Measurements from ENCODE around the gene ZNF326.
"Not testable (repeated sequence)": the region's sequence is repeated elsewhere in the genome, so short reads cannot be mapped to it uniquely, and the experiment has no call there.

ZNF326 gene

GRCh38 chr1:90045853-90046563 lies 51.1 kb downstream of the ZNF326 start:
- peak; percentile 33 for DNase-seq
- in situ Hi-C loops (cut with MboI; ENCODE audit: low pct_unique_long_range_greater_than_20kb, low sequenced_read_pairs) = no loop called here

- no peak for DNase-seq
- in situ Hi-C loops (cut with MboI; ENCODE audit: low pct_unique_long_range_greater_than_20kb, low sequenced_read_pairs) = no loop called here
Measured at GRCh38 chr1:90046635-90047034, 51.7 kb downstream of the ZNF326 start.

DNA sequence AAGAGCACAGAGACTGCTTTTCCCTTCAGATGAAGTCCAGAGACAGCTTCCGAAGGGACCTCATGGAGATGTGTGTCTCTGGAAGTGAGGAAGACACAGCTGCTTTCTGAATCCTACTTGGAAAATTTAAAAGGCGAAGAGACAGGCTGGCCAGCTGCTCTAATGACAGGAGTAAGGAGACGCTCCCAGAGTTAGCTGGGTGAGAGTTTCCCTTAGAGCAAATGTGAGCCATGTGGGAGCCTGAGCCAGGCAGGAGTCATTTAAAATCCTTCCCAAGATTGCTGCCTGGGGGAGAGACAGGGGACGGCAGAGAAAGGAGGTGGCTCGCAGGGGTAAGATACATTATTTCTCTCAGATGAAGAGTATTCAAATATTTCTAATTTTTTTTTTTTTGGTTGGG lies 53.1 kb downstream of the ZNF326 start:
- no peak for DNase-seq

DNA sequence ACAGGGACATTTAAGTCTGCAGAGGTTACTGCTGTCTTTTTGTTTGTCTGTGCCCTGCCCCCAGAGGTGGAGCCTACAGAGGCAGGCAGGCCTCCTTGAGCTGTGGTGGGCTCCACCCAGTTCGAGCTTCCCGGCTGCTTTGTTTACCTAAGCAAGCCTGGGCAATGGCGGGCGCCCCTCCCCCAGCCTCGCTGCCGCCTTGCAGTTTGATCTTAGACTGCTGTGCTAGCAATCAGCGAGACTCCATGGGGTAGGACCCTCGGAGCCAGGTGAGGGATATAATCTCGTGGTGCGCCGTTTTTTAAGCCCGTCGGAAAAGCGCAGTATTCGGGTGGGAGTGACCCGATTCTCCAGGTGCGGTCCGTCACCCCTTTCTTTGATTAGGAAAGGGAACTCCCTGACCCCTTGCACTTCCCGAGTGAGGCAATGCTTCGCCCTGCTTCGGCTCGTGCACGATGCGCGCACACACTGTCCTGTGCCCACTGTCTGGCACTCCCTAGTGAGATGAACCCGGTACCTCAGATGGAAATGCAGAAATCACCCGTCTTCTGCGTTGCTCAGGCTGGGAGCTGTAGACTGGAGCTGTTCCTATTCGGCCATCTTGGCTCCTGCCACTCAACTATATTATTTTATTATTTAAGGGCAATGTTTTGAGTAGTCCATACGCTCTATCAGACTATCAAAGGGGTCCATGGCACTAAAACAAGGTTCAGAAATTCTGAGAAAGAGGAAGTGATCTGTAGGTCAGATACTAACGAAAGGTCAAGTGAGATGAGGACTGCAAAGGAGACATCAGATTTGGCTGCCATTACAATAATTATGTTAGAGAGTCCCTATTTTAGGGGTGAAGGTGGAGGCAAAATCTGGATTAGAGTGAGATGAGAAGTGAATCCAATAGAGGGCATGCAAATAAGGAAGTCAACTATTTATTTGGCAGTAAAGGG lies 68.1 kb downstream of the ZNF326 start:
- DNase-seq; in situ Hi-C loops (cut with MboI; ENCODE audit: low pct_unique_long_range_greater_than_20kb, low sequenced_read_pairs): not testable (repeated sequence)

More for the DNA sequence above, 53.1 kb downstream of the ZNF326 start:
- in situ Hi-C loops (cut with MboI; ENCODE audit: low pct_unique_long_range_greater_than_20kb, low sequenced_read_pairs) = no loop called here

DNA sequence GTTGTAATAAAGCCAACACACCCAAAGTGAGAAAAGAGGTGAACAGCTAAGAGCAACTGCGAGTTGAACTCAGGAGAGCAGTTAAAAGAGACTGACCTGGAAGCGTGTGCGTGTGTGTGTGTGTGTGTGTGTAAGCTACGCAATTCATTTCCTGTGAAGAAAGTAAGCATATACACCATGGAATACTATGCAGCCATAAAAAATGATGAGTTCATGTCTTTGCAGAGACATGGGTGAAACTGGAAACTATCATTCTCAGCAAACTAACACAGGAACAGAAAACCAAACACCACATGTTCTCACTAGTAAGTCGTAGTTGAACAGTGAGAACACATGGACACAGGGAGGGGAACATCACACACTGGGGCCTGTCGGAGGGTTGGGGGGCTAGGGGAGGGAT lies 69.2 kb downstream of the ZNF326 start:
- in situ Hi-C loops (cut with MboI; ENCODE audit: low pct_unique_long_range_greater_than_20kb, low sequenced_read_pairs); DNase-seq: not testable (repeated sequence)

DNA sequence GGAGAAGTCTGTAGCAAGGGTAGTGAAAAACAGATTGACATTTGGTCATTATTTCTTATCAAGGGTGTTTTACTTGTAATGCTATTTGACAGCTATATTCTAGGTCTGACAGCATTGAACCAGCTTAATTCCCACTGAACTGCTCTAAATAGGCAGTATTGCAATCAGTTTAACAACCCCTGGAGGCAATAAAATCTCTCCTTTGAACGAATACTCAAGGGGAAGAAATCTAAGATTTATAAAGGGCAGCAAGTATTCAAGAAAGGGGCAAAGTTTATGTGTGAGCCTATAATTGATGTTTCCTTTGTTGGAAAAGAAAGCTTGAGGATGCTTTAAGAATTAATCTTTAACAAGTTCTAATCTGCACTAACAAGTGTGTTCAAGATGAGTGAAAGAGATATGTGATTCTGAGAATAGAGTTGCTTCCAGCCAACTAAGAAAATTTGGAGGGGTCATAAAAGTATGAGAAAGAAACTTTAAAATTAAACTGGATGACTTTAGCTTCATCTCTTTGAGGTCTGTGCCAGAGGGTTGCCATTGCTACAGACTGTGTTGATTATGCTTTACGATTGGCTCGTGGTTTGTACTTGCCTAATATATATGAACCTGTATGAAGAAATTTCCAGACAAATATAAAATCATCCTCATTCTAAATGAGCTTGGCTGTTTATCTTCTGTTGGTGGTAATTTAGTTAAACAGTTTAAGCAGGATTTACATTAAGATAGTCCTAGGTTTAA lies 72.5 kb downstream of the ZNF326 start:
- in situ Hi-C loops (cut with MboI; ENCODE audit: low pct_unique_long_range_greater_than_20kb, low sequenced_read_pairs) = no loop called here
- no peak for DNase-seq

DNA sequence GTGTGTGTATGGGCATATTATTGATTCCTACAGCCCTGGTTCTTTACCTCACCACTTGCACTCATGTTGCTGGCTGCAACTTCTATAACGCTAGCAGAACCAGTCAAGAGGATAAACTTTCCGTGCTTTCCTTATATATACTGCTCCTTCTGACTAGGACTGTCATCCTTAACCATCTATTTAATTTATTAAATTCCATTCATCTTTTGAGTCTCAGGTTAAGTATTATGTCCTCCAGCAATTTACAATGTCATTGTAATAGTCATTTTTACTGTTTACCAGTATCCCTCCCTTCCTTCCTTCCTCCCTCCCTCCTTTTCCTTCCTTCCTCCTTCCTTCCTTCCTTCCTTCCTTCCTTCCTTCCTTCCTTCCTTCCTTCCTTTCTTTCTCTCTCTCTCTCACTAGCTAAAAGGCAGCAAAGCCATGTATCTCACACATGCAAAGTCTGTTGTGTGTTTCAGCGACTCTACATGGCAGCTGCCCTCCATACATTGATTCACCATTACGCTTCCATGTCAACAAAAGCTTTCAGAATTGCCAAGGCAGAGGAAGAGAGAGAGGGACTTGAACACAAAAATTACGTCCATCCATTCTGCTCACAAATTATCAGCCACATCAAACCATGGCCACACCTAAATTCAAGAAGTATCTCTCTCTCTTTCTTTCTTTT lies 73.8 kb downstream of the ZNF326 start:
- DNase-seq = no peak
- in situ Hi-C loops (cut with MboI; ENCODE audit: low pct_unique_long_range_greater_than_20kb, low sequenced_read_pairs) = no loop called here

- in situ Hi-C loops (cut with MboI; ENCODE audit: low pct_unique_long_range_greater_than_20kb, low sequenced_read_pairs) = no loop called here
- no peak for DNase-seq
Measured at GRCh38 chr1:90074137-90074536, 79.2 kb downstream of the ZNF326 start.

DNA sequence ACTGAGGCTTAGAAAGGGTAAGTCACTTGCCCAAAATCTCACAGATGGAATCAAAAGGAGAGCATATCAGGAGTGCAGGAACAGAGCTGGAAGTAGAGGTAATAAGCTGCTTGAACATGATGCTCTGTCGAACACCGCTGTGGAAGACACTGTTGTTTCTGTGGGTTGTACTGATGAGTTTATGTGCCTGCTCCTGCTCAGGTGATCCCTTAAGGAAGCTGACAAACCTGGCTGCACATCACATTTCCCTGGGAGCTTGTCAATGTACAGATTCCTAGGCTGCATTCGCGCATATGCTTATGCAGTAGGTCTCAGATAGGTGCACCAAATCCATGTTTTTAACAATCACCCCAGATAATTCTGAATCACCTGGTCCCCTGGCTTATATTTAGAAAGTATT lies 79.7 kb downstream of the ZNF326 start:
- no peak for DNase-seq
- in situ Hi-C loops (cut with MboI; ENCODE audit: low pct_unique_long_range_greater_than_20kb, low sequenced_read_pairs) = no loop called here

- DNase-seq = no peak
- in situ Hi-C loops (cut with MboI; ENCODE audit: low pct_unique_long_range_greater_than_20kb, low sequenced_read_pairs) = no loop called here
Measured at GRCh38 chr1:90074970-90075391, 80.1 kb downstream of the ZNF326 start.

GRCh38 chr1:90083995-90084394 lies 89.1 kb downstream of the ZNF326 start:
- in situ Hi-C loops (cut with MboI; ENCODE audit: low pct_unique_long_range_greater_than_20kb, low sequenced_read_pairs) = no loop called here
- no peak for DNase-seq

All from KBM-7 (cell line).